PC-9 (cell line): ENCODE data around the gene ZNF444.

ENCODE experiments used
- EZH2 ChIP-seq: fragments of 200-600 bp; sonication (generic); IDR thresholded peaks from 2 replicates; pipeline ENCODE4 v1.8.0; 2017; ENCODE audit warnings: antibody characterized with exemption, low read depth
- TF ChIP-seq, protein P1 (sequence below): fragments of 200-600 bp; sonication (generic); conservative IDR thresholded peaks from 2 replicates; pipeline ENCODE4 v1.6.1; 2017; ENCODE audit warnings: mixed run types, antibody characterized with exemption, mild to moderate bottlenecking, moderate library complexity

GRCh38 chr19:56137405-56137804 lies 3.7 kb upstream of the ZNF444 start:
- TF ChIP-seq, protein P1, sequence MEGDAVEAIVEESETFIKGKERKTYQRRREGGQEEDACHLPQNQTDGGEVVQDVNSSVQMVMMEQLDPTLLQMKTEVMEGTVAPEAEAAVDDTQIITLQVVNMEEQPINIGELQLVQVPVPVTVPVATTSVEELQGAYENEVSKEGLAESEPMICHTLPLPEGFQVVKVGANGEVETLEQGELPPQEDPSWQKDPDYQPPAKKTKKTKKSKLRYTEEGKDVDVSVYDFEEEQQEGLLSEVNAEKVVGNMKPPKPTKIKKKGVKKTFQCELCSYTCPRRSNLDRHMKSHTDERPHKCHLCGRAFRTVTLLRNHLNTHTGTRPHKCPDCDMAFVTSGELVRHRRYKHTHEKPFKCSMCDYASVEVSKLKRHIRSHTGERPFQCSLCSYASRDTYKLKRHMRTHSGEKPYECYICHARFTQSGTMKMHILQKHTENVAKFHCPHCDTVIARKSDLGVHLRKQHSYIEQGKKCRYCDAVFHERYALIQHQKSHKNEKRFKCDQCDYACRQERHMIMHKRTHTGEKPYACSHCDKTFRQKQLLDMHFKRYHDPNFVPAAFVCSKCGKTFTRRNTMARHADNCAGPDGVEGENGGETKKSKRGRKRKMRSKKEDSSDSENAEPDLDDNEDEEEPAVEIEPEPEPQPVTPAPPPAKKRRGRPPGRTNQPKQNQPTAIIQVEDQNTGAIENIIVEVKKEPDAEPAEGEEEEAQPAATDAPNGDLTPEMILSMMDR: no peak
- no peak for TF ChIP-seq EZH2
